Measurements from ENCODE around the gene AUTS2. TPM values are rescaled to one million over a fixed set of nuclear protein-coding genes. Genes with fewer than 3 reads are reported as not detected.

The AUTS2 gene
- polyA plus RNA-seq, 1 donor, result 80.7 TPM

DNA sequence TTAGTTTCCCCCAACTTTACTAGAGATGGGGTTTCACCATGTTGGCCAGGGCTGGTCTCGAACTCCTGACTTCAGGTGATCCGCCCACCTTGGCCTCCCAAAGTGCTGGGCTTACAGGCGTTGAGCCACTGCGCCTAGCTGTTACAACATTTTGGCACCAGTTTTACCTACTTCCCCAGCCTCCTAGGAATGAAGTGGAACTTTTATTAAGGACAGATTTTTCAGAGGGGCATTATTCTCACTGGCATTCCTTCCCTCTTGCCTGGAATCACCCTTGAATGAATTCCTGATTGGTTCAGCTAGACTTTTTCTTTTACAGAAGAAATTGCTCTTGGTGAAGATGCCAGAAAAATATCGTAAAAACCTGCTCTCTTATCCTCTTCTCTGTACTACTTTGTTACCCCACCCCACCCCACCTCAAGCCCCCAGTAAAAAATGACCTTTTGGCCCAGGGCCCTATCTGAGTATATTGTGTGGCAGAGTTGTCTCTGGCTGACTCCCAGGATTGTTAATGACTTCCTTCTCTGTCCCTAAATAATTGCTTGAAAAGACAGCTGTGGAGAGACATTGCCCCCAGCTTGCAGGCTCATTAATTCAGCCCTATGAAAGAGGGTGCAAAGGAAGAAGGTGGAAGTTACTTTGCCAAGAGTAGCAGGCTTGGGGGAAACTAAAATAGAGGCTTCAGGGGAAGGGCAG is 189.6 kb downstream of the AUTS2 start:
- DNase-seq (ENCODE audit: low read depth), result no peak

DNA sequence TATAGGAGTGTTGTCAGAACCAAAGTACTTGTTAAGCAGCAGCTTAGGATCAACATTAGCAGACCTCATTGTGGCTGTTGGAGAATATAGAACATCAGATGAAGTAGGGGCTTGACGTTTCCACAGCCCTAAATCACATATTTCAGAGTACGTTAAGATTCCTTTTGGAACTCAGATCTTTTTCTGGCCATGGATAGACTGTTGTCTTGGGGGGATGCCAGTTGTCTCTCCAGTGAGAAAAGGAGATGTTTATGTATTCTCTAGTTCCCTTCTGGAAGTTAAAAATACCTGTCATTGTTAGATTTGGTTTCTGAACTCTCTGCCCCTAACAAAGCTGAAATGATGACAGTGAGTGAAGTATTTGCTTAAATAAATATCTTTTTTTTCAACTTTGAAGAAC is 191.3 kb downstream of the AUTS2 start:
- no peak for DNase-seq (ENCODE audit: low read depth)

DNA sequence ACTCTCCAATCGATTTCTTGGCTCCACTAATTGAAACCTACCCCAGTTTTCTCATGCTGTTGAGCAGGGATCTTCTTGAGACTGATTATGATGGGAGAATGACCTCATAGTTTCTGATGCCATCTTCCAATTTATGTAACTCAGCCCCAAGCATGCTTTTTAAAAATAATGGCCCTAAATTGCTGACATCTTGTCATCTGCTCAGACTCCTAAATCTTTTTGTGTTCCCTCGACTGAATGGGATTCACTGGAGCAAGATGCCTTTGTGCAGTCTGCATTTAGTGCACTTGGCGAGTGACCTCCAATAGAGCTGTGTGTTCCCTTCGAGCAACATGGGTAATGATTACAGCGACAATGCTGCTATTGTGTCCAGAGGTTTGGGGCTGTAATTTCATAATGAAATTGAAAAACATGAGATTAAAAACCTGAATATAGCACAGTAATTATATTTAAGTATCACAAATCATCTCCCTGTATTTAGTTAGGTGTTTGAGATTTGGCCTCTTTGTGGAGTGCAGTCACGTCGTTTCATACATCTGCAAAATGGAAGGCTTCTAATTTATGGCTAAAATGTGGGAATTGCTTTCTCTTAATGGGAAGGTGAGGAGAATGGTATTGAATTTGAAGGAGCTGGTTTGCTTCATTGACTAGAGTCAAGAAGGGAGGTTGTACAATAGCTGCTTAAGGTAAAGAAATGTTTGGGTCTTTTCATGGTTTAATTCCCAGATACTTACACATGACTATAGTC is 192.9 kb downstream of the AUTS2 start:
- no peak for DNase-seq (ENCODE audit: low read depth)

DNA sequence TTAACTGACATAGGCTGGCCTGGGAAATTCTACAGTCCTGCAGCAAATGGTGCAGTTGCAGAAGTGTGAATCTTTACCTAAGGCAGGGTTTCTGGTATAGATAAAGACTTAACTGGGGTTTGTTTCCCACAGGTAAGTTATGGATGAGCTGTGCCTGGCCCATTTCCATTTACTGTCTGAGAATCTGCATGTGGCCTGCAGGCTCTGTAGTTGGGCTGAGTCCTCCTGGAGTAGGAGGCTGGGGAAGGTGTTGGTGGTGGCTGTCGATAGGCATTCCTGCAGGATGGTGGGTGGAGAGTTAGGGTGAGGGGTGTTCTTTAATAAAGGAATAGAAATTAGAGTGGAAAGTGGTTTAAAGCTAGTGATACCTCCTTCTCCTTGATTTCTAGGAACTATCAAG is 193.5 kb downstream of the AUTS2 start:
- DNase-seq (ENCODE audit: low read depth), result no peak

DNA sequence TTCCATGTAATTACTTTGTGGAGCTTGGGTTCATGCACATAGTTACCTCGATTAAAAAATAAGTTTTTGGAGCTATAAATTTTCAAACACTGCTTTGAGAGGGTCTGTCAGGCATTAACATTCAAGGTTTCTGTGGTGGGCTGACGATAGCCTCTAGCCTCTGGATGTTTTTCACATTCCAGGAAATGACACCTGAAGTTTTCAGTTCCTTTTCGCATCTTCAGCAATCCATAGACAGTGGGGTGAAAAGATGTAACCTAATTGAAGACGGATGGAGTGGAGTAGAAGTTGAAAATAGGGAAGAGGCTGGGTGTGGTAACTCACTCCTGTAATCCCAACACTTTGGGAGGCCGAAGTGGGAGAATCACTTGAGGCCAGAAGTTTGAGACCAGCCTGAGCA is 197.7 kb downstream of the AUTS2 start:
- DNase-seq (ENCODE audit: low read depth), result no peak

DNA sequence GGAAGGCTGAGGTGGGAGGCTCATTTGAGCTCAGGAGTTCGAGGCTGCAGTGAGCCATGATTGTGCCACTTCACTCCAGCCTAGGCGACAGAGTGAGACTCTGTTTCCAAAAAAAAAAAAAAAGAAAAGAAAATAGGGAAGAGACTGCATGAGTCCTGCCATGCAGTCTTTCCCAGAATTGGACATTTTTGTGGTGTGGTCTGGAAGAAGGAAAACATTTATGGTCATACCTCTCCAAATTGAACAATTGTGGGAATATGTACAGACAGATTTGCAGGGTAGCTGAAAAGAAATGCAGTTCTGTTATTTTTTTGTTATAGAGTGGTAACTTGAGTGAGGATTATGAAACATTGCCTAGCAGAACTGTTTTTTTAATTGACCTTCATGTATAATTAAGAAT is 198.1 kb downstream of the AUTS2 start:
- no peak for DNase-seq (ENCODE audit: low read depth)

DNA sequence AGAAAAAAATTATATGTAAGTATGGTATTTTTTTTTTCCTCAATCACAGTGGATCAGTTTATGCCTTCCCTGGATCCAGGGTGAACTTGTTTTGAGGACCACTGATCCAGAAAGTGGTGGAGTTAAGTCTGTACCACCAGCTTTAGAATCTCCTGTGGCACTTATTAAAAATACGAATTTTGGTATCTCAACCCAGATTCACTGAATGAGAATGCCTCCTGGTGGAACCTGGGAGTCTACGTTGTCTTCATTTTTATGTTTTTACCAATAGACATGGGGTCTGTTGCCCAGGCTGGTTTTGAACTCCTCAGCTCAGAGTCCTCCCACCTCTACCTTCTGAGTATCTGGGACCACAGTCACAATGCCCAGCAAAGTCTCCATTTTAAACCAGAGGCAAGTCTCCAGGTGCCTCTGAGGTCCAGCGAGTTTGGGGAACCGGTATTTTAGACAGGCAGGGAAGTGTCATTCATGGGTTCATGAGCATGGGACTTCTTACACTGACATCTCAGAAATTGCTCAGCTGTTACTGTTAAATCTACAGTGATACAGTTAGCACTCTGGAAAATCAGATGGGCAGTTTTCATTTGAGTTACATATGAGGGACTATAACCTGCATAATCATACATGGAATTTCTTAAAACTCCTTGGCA is 200.9 kb downstream of the AUTS2 start:
- no peak for DNase-seq (ENCODE audit: low read depth)

DNA sequence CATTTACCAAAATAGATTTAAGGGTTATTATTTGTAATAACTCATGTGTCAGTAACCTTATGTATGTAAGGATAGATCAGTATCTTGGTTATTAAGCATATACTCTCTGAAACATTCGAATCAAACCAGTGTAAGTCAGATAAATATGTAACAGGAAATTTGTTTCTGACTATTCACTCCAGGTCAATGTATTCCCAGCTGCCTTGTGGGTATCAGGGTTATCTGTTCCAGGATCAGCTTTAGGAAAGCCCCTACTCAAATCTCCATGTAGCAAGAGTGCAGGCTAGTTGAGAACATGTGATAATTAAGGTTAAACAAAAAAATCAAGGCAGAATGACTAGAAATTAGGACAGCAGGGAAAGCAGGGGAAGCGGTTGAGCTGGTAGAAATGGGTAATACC is 201.7 kb downstream of the AUTS2 start:
- DNase-seq (ENCODE audit: low read depth), result no peak

DNA sequence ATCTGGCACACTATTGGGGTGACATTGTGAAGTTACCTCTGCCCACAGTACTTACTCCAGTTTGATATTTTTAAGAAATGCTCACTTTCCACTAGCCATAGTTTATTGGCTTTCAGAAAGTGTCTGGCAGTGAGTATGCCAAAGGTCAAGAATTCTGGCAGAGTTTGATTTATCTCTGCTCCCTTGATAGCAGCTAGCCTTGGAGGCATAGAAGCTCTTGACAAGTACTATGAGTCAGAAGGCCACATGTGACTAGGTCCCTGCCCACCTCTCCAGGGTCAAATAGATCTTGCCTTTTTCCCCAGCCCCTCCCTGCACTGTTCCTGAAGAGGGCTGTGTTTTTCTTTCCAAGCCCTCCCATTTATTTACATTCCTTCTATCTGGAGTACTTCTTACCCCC is 202.2 kb downstream of the AUTS2 start:
- DNase-seq (ENCODE audit: low read depth), result no peak

DNA sequence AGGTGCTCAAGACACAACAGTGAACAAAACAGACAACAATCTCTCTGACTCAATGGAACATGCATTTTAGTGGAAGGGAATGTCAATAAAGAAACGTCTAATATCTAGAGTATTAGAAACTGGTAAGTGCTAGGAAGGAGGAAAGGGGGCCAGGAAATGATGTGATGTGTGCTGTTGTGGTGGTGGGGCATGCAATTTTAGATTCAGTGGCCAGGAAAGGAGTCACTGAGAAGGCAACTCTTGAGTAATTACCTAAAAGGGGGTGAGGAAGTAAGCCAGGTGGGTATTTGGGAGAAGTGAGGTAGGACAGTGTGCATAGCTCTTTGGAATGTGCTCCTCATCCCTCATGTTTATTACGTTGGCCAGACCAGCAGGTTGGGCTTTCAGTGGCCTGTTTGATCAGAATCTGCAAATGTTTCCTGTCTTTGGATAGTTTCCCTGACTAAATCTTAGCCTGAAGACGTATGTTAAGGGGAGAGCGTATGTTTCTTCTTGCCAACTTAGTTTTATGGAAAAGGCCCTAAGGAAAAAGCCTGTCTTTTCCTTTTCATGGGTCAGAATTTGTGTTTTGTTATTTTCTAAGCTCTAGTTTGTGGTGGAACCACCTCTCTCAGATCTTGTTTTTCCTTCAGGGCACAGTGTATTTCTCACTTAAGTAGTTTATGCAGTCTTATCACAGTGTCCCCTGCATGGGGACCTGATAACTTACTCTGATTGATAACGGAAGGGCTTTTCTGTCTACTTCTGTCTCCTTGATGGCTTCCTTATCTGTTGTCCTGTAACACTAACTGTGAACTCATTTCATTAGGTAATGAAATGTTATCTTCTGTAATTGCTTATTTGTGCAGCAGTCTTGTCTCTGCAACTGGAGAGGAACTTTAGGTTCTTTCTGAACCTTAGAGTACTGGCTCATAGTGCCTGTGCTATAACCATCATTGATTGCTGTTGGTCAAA is 203.7 kb downstream of the AUTS2 start:
- no peak for DNase-seq (ENCODE audit: low read depth)

DNA sequence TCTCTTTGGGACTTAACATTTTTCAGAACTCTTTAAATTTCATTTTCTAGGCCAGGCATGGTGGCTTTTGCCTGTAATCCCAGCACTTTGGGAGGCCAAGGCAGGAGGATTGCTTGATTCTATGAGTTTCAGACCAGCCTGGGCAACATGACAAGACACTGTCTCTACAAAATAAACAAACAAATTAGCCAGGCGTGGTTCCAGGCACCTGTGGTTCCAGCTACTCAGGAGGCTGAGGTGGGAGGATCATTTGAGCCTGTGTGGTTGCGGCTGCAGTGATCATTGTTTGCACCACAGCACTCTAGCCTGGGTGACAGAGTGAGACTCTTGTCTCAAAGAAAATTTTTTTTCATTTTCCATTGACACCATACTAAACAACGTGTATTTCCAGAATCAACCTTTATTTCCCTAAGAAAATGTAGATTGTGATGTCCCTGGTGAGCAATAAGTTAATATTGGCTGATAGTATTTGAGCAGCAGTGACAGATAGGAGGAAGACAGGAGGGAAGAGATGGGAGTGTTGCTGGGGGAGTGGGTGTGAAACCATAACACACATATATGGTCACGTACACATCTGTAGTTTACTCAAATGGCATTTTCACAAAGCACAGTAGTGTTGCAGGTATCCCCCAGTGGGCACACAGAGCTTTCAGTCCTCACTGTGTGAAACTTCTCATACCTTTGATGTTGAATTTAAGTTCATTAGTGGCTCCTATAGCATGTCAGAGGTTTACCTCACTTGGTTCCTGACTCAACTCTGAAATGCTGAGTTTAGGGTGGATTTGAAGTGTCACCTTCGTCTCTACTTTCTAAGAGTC is 205.6 kb downstream of the AUTS2 start:
- DNase-seq (ENCODE audit: low read depth), result no peak

DNA sequence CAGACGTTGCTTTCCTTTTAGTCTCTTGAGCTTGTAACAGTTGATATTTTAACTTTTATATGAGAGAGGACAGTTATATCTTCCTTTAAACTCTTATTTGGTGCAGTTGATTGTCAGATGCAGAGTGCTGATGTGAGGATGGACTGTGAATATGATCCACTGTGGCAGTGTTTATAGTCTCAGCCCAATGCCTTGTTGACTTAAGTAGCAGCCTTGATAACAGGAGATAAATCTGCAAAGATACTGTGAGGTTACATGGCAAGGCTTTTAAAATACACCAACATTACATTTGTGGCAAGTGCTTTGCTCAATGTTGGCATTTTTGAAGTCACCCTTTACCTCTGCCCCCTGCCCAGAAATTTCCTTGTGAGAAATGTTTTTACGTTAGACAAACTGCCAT is 206.7 kb downstream of the AUTS2 start:
- DNase-seq (ENCODE audit: low read depth), result no peak

DNA sequence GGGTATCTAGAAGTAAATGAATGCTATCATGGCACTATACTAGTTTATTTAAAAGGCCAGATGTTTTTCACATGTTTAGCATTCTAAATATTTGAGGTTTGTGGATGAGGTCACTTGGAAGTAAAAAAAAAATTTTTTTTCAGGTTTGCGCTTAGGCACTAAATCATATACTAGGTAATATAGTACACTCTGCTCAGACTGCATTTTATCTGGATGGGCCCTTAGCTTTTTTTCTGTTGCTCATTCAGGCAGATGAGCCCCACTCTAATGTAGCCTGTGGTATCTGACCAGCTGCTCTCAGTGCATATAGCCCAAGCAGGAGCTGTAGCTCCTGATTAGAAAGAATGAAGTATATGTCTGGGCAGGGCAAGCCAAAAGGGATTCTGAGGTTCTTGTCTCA is 210.1 kb downstream of the AUTS2 start:
- no peak for DNase-seq (ENCODE audit: low read depth)

DNA sequence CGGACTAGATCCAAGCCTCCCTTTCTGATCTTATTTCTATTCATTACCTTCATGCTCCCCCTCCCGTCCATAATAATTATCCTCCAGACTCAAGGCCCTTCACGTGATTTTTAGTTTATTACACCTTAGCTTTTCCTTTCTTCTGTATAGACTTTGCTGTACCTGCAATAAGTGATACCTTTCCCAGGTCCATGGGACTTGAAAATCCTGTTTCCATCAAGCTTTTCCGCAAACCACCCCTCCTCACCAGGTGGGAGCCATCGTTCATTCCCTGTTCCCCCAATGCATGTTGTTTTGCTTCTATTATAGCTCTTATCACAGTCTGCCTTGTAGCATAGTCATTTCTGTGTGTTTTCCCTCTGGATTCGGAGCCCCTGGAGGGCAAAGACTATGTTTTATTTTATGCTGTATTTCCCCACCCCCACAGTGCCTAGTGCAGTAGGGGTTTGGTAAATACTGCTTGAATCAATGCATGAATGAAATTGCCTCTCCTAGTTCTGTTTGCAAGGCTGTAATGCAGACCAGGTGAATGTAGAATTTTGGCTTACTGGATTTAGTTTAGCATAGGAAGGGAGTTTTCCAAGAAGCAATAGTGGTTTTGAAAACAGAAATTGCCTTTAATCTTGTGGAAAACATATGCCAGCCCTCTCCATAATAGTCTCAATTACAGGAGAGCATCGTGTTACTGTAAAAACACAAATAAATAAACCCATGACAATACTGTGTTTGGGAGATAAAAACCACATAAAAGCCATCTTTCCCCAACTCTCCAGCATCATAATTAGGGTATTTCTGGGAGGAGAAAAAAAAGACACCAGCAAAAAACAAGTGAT is 213.4 kb downstream of the AUTS2 start:
- DNase-seq (ENCODE audit: low read depth), result no peak

DNA sequence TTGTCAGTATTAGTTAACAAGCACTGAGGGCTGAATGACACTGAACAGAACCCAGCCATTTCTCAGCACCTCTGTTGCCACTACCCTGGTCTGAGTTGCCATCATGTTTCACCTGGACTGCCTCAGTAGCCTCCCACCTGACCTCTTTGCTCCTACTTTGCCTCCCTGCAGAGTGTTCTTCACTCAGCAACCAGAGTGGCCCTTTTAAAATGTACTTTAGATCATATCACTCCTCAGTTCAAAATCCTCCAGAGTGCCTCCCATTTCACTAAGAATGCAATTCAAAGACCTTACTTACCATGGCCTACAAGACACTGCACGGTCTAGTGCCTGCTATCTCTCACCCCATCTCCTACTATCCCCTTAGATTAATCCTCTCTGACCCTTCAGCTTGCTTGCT is 214.5 kb downstream of the AUTS2 start:
- no peak for DNase-seq (ENCODE audit: low read depth)

DNA sequence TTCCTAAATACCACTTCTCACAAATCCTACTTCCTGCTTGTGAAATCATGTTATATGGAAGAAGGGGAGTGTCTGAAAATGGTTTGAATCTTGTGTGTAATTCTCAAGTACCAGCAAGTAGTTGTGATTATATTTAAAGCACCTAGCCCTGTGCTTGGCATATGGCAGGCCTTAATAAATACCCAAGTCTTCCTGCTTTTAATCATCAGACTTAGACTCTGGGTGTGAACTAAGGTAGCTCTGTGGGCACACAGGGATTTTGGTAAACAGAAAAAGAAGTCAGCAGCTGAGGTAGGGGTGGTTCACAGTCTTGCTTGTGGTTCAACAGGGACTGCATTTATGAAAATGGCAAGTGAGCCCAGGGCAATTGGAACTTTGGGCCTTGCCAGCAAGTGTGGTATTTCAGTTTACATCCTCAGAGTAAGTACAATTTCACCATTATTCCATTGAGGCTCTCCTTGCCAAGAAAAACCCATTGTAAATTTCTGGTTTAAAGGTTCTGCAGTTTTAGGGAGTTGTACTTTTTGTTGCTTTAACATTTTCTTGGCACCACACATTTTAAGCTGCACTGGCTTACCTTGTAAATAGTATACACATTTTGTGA is 215.5 kb downstream of the AUTS2 start:
- no peak for DNase-seq (ENCODE audit: low read depth)

DNA sequence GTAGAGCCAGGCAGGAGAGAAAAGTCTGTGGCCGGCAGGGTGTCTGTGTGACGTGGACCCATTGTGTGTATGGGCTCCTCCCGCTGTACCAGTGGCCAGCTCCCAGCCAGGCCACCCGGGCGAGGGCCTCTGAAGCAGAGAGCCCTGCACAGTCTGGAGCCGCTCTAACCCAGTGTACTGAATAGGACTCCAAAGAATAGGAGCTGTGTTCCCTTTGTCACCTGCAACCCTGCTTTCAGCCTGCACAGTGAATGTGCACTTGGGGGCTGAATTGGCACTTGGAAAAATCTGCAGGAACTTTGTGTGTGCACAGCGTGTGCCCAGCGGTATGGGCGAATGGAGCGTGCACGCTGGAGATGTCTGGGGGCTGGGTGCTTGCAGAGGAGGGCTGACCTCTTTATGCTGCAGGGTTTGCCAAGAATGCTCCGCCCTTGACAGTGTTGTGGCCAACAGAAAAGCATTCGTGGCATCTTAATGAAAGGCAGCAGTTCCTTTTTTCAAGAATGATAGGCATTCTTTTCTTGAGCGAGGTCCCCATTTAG is 216.2 kb downstream of the AUTS2 start:
- DNase-seq (ENCODE audit: low read depth), result no peak

DNA sequence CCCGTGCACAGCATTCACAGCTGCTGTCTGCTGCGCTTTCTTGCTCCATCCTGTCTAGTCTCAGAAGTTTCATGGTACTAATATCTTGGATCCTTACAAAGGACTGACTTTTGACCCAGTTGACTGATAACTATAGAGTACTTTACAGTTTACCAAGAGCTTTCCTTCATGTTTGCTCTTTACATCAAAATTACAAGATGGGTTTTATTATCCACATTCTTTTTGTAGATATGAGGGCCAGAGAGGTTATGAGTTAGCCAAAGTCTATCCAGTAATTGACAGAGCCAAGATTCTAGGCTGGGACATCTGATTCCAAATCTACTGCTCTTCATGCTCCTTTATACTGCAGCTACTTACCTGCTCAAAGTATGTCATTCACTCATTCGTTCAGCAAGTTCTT is 218.2 kb downstream of the AUTS2 start:
- no peak for DNase-seq (ENCODE audit: low read depth)

DNA sequence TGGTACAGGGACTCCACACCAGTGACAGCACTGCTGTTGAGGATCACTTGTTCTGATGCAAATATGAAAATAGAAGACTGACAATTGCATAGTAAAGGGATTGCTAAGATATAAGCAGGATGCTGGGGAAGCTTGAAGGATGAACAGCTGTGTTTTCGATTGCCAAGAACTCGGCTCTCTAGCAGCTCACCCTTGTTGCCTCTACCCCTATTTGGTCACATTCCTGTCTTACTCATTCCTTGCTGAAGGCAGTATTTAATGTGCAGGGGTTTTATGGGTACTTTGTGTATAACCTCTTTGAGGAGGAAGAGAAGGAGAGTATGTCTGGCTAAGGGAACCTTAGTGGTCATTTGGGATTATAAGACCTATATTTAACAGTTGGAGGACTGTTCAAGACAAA is 218.8 kb downstream of the AUTS2 start:
- peak; percentile 24 for DNase-seq (ENCODE audit: low read depth)

Data from forelimb muscle (tissue), 1 donor.